Gastrocnemius medialis (tissue), 4 donors: ENCODE data around the gene SAMD1. TPM values are rescaled to one million over a fixed set of nuclear protein-coding genes. Genes with fewer than 3 reads are reported as not detected.
A peak's percentile ranks its signal among the peaks of the same experiment; 100 is the strongest.

Experiments
- ATAC-seq, 2 donors: fragments of 150-250 bp; one replicate each; pipeline ENCODE4 v1.9.1; 2016
- DNase-seq, 2 donors: peaks; one replicate each; pipeline ENCODE4 v3.0.0-alpha.2; 2019
- H3K27ac ChIP-seq, 4 donors: fragments of 200-600 bp; sonication (generic); 1 replicate in 1 of 4; 2 replicates in 3 of 4; pipeline ENCODE4 v1.5.1; 2016 to 2018; ENCODE audit warnings: mild to moderate bottlenecking in 2 of 4, moderate library complexity in 1 of 4
- H3K27me3 ChIP-seq, 3 donors: fragments of 200-600 bp; sonication (generic) in 2 of 3; 1 replicate in 1 of 3; 2 replicates in 2 of 3; pipeline versions ENCODE4 v1.5.1 to v1.6.0; 2016 to 2019; ENCODE audit warnings: mild to moderate bottlenecking in 1 of 3, moderate library complexity in 1 of 3
- H3K36me3 ChIP-seq, 2 donors: fragments of 200-600 bp; sonication (generic) in 1 of 2; one replicate each; pipeline ENCODE4 v1.5.1; 2017 to 2018
- H3K4me1 ChIP-seq, 2 donors: fragments of 200-600 bp; sonication (generic) in 1 of 2; one replicate each; pipeline ENCODE4 v1.5.1; 2016 to 2017; ENCODE audit warnings: mild to moderate bottlenecking in 2 of 2
- H3K4me3 ChIP-seq, 4 donors: fragments of 200-600 bp; sonication (generic) in 3 of 4; 1 replicate in 1 of 4; 2 replicates in 3 of 4; pipeline ENCODE4 v1.5.1; 2016 to 2019; ENCODE audit warnings: mild to moderate bottlenecking in 2 of 4
- H3K9me3 ChIP-seq, 3 donors: fragments of 200-600 bp; sonication (generic) in 2 of 3; 1 replicate in 1 of 3; 2 replicates in 2 of 3; pipeline ENCODE4 v1.5.1; 2016 to 2019
- POLR2A ChIP-seq, 2 donors: fragments of 450-650 bp; IDR thresholded peaks; one replicate each; pipeline ENCODE4 v1.6.1; 2017; ENCODE audit warnings: antibody characterized with exemption in 2 of 2, mild to moderate bottlenecking in 2 of 2, moderate library complexity in 2 of 2
- in situ Hi-C, 4 donors: fragments of 200-750 bp; cut with MboI; loops; one replicate each; pipeline versions ENCODE4 v1.15.0 to v1.8.0; 2017; ENCODE audit warnings: low sequenced_read_pairs in 4 of 4
- intact Hi-C: fragments of 100-400 bp; cut with DNase I; formaldehyde crosslinking; loops from one replicate; pipeline ENCODE4 v1.15.1; 2023; ENCODE audit warnings: low total_unique reads
- total RNA-seq, 4 donors: library from RNA; depleted of rRNA; stranded (reverse); fragments of >200 nt; gene quantifications; one replicate each; pipeline versions ENCODE4 v1.1.0 to v1.2.3, GENCODE V29; 2016
- TF ChIP-seq, protein P1 (sequence below), 5 experiments: fragments of 450-650 bp in 3 of 5; fragments of 200-600 bp in 2 of 5; sonication (generic) in 2 of 5; IDR thresholded peaks in 4 of 5; conservative IDR thresholded peaks in 1 of 5; 1 replicate in 4 of 5; 2 replicates in 1 of 5; pipeline ENCODE4 v1.5.1; 2016 to 2019; ENCODE audit warnings: antibody characterized with exemption in 5 of 5, mild to moderate bottlenecking in 3 of 5, moderate library complexity in 3 of 5

Gene SAMD1
- total RNA-seq, 4 donors from 2014 or later: 15.1 to 71.8 (median 40.2) TPM

DNA sequence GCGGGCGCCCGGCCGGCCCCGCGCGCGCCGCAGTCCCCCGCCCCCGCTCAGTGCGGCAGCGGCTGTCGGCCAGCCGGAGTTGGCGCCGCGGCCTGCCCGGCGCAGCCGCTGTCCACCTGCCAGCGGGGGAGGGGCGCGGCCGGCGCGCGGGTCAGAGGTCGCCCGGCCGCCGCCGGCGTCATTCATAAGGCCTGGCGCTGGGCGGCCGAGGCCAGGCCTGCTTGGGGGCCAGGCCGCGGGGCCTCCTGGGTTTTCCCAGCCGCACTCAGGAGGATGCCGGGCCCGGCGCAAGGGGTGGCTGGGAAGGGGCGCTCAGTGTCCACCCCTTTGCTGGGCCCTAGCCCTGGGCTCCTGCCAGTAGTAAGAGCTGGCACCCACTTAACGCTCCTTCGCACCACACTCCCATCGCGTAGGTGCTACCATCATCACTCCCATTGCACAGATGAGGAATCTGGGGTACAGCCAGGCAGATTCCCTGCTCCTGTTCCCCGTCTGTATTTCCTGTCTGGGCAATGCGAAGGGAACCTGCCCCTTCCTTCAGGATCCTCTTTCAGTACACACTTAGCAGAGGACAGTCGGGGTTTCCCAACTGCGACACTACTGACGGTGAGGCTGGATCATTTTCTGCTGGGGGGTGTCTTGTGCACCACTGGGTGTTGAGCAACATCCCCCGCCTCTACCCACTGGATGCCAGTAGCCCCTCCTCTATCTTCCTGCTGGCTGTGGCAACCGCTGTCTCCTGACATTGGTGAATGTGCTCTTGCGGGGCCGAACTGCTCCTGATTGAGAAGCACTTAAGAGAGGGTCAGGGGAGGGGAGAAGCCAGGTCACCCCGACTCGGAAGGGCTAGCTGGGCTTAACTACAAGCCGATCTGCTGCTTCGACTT, 27.9 kb upstream of the SAMD1 start:
- peak; percentile 71 to 81 for ATAC-seq
- in situ Hi-C loops (loop anchor here in 1 of 4 donors (5.0 kb wide), 1 partner anchor 36 kb away; no protein-coding TSS in a partner anchor), intact Hi-C loops (loop anchor here (1.0 to 5.0 kb wide), 6 partner anchors 10 to 444 kb away; partner anchors contain the start of genes ASF1B, DNAJB1 and RFX1)
- H3K36me3 ChIP-seq: no peaks in the 10 kb centered on the region
- DNase-seq: peak; percentile 90 to 99
- H3K27me3 ChIP-seq: no peaks in the 10 kb centered on the region
- peak; percentile 77 to 78 for TF ChIP-seq POLR2A (IDR thresholded peaks at IDR 0.05)
- TF ChIP-seq, protein P1, sequence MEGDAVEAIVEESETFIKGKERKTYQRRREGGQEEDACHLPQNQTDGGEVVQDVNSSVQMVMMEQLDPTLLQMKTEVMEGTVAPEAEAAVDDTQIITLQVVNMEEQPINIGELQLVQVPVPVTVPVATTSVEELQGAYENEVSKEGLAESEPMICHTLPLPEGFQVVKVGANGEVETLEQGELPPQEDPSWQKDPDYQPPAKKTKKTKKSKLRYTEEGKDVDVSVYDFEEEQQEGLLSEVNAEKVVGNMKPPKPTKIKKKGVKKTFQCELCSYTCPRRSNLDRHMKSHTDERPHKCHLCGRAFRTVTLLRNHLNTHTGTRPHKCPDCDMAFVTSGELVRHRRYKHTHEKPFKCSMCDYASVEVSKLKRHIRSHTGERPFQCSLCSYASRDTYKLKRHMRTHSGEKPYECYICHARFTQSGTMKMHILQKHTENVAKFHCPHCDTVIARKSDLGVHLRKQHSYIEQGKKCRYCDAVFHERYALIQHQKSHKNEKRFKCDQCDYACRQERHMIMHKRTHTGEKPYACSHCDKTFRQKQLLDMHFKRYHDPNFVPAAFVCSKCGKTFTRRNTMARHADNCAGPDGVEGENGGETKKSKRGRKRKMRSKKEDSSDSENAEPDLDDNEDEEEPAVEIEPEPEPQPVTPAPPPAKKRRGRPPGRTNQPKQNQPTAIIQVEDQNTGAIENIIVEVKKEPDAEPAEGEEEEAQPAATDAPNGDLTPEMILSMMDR (IDR thresholded peaks at IDR 0.05 in 4 of 5, conservative IDR thresholded peaks at IDR 0.05 in 1 of 5): peak in 1 of 5 experiments; percentile 12
- peak overlapping the region; percentile 61 to 71 (median 64) for H3K4me3 ChIP-seq
- H3K9me3 ChIP-seq: no peaks in the 10 kb centered on the region
- H3K27ac ChIP-seq: peak overlapping the region; percentile 98 to 100 (median 99)
- H3K4me1 ChIP-seq: peaks cover 53% of the 10 kb centered on the region in 2 donors

DNA sequence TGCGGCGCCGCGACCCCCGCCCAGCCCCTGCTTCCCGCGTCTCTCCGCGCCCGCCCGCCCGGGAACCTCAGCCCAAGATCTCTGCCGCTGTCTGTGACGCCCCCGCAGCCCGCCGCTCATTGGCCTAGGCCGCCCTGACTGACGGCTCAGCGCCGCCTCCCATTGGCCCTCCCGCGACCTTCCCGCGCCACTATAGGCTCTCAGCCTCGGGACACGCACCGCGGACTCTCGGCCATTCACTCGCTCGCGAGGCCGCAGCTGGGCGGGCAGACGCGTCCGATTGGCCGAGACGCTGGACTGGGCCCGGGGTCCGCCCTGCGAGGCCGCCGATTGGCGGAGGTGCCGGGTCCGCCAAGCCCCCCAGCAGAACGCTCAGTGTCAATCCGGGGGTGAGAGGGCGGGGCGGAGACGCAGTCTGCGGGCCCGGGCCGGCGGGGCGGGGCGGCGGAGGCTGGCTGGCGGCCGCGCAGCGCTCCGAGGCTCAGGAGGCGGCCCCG, 27.2 kb upstream of the SAMD1 start, which contains the start of gene PRKACA:
Gene PRKACA, minus strand, starts transcription at position 95 of the 497 bp plus-strand sequence. CDS start 215 bp downstream, outside the sequence.
- Histone ChIP-seq H3K27me3 (no peaks in the 10 kb centered on the region), H3K4me1 (peaks cover 60% of the 10 kb centered on the region in 2 donors), H3K36me3 (no peaks in the 10 kb centered on the region), H3K27ac (peak within 1 kb of the TSS; percentile 99 to 100 (median 99)), H3K9me3 (no peaks in the 10 kb centered on the region), H3K4me3 (peak within 1 kb of the TSS; percentile 83 to 99 (median 95))
- in situ Hi-C loops: loop anchor here in 1 of 4 donors (5.0 kb wide), 1 partner anchor 35 kb away; no protein-coding TSS in a partner anchor
- ATAC-seq: peak; percentile 59 to 73
- intact Hi-C loops: loop anchor here (1.0 to 5.0 kb wide), 6 partner anchors 11 to 445 kb away; partner anchors contain the start of genes ASF1B, DNAJB1 and RFX1
- TF ChIP-seq, protein P1 (IDR thresholded peaks at IDR 0.05 in 4 of 5, conservative IDR thresholded peaks at IDR 0.05 in 1 of 5): no peak
- peak; percentile 76 to 87 for TF ChIP-seq POLR2A (IDR thresholded peaks at IDR 0.05)
- DNase-seq: peak; percentile 99

DNA sequence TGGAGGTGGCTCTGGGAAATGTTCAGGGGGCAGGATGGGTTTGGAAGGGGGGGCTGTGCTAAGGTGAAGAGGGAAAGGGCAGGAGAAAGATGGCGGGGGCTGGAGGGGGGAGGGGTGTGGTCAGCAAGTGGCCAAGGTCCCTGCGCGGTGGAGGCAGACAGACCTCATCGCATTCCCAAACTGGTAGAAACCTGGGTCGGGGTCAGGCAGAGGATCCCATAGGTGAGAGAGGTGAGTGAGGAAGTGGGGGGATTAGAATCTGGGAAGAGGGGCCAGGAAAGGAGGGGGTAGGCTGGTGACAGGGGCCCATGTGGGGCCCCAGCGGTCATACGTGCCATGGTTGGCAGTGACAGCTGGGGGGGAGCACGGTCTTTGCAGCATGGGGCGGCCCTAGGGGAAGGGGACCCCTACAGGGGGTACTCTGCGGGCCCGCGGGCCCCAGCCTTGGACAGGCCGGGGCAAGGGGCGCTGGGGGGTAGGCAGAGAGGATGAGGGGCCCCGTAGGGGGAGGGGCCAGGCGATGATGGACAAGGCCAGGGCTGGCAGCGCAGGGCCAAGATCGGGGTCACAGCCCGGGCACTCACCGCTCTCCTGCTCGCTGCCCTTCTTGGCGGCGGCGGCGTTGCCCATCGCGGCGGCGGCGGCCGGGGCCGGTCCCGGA, 26.5 kb upstream of the SAMD1 start:
- ATAC-seq (no peak), DNase-seq (peak in 1 of 2 donors; percentile 47)
- intact Hi-C loops: loop anchor here (5.0 kb wide), 2 partner anchors 110 to 265 kb away; partner anchors contain the start of gene RFX1

More for the DNA sequence above, 26.5 kb upstream of the SAMD1 start:
- peak overlapping the region; percentile 95 to 99 (median 96) for H3K27ac ChIP-seq
- in situ Hi-C loops: loop anchor here in 1 of 4 donors (5.0 kb wide), 1 partner anchor 35 kb away; no protein-coding TSS in a partner anchor
- H3K9me3 ChIP-seq: no peaks in the 10 kb centered on the region
- TF ChIP-seq, protein P1 (IDR thresholded peaks at IDR 0.05 in 4 of 5, conservative IDR thresholded peaks at IDR 0.05 in 1 of 5): peak in 1 of 5 experiments; percentile 15
- no peak for TF ChIP-seq POLR2A (IDR thresholded peaks at IDR 0.05)
- H3K36me3 ChIP-seq: no peaks in the 10 kb centered on the region
- peak overlapping the region; percentile 83 to 99 (median 95) for H3K4me3 ChIP-seq
- peaks cover 66% of the 10 kb centered on the region in 2 donors for H3K4me1 ChIP-seq
- no peaks in the 10 kb centered on the region for H3K27me3 ChIP-seq
